GM23248 (cell line): ENCODE results near the gene TMEM217.

Experiments
- EZH2 ChIP-seq: fragments of 200-600 bp; sonication (generic); IDR thresholded peaks from 2 replicates; pipeline ENCODE4 v1.6.1; 2018; ENCODE audit warnings: antibody characterized with exemption, mild to moderate bottlenecking; ENCODE audit not compliant: insufficient read depth, poor library complexity, severe bottlenecking
- EZH2phosphoT487 ChIP-seq: fragments of 200-600 bp; sonication (generic); IDR thresholded peaks from 2 replicates; pipeline ENCODE4 v1.6.1; 2018; ENCODE audit warnings: antibody characterized with exemption, moderate library complexity, mild to moderate bottlenecking, low read depth; ENCODE audit not compliant: insufficient read depth

DNA sequence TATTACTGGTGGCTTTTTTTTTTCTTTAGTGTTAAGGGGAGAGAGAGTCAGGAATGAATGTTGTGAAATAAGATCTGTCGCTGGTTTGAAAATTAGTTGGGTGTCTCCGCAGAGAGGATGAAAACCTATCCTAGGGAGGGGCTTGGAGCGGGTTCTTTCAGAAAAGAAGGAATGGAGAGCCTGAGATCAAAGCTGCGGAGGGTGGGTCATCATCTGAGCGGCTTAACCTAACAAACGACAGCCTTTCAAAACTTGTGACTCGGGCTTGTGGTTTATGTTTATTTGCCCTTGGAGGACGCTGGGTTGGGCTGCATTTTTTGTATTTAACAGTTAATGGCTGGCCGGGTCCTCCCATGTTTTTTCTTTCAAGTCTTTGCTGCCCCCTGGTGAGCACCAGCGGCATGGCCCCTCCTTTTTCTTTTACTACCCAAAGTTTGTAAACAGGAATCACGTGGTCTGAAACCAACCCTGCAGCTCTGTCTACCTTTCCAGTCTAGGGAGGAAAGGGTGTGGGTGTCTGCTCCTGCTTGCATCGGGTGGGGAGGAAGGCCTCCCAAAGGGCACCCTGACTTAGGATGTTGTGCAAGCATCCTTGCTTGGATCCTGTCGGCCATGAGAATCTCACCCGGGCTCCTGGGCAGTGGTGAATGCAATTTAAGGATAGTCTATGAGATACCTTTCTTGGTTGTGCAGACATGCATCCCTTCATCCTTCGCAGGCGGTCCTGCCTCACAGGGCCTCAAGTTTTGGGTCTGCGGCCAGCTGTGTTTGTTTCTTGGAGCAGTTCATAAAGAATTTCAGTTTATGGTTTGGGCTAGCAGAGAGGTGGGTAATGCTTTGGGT lies 85.8 kb downstream of the TMEM217 start:
- TF ChIP-seq EZH2, result no peak
- no peak for TF ChIP-seq EZH2phosphoT487
